Measurements from ENCODE around the gene SLC16A9. TPM values are rescaled to one million over a fixed set of nuclear protein-coding genes. Genes with fewer than 3 reads are reported as not detected.

SLC16A9 gene
- total RNA-seq, 1 donor from 2014 or later: 1.1 TPM

- no peak for DNase-seq (ENCODE audit: low read depth)
Observed at GRCh38 chr10:59628456-59628855, 81.2 kb downstream of the SLC16A9 start.

- no peak for DNase-seq (ENCODE audit: low read depth)
Observed at GRCh38 chr10:59627366-59628018, 82.2 kb downstream of the SLC16A9 start.

- DNase-seq (ENCODE audit: low read depth): peak; percentile 23
Observed at GRCh38 chr10:59626523-59626869, 83.2 kb downstream of the SLC16A9 start.

GRCh38 chr10:59625721-59626522 is 83.7 kb downstream of the SLC16A9 start:
- DNase-seq (ENCODE audit: low read depth): peak; percentile 67

- no peak for DNase-seq (ENCODE audit: low read depth)
Observed at GRCh38 chr10:59624951-59625350, 84.7 kb downstream of the SLC16A9 start.

GRCh38 chr10:59624136-59624535 is 85.5 kb downstream of the SLC16A9 start:
- DNase-seq (ENCODE audit: low read depth): no peak

- no peak for DNase-seq (ENCODE audit: low read depth)
Observed at GRCh38 chr10:59623133-59624121, 86.2 kb downstream of the SLC16A9 start.

GRCh38 chr10:59622320-59623132 is 87.1 kb downstream of the SLC16A9 start:
- peak; percentile 64 for DNase-seq (ENCODE audit: low read depth)

GRCh38 chr10:59621771-59622170 is 87.9 kb downstream of the SLC16A9 start:
- DNase-seq (ENCODE audit: low read depth): no peak

- DNase-seq (ENCODE audit: low read depth): no peak
Observed at GRCh38 chr10:59618666-59619065, 91.0 kb downstream of the SLC16A9 start.

GRCh38 chr10:59617996-59618395 is 91.7 kb downstream of the SLC16A9 start:
- DNase-seq (ENCODE audit: low read depth): no peak

GRCh38 chr10:59611048-59611447 is 98.6 kb downstream of the SLC16A9 start:
- peak; percentile 33 for DNase-seq (ENCODE audit: low read depth)

- DNase-seq (ENCODE audit: low read depth): no peak
Observed at GRCh38 chr10:59607970-59608369, 101.7 kb downstream of the SLC16A9 start.

- DNase-seq (ENCODE audit: low read depth): peak; percentile 74
Observed at GRCh38 chr10:59606551-59606961, 103.1 kb downstream of the SLC16A9 start.

- DNase-seq (ENCODE audit: low read depth): no peak
Observed at GRCh38 chr10:59601985-59602384, 107.7 kb downstream of the SLC16A9 start.

Other genes with a start within 250 kb of the SLC16A9 start
- not detected in 2 replicates for gene MRLN, start 43.6 kb upstream of the SLC16A9 start, total RNA-seq
- 38.6 and 59.8 TPM in 2 replicates for gene CCDC6, start 196.7 kb upstream of the SLC16A9 start, total RNA-seq